Epithelial cell of prostate (primary cell): ENCODE measurements around the gene MYL3.

Experiments used
- DNase-seq: peaks from one replicate; pipeline ENCODE4 v3.0.0-alpha.2; 2011; ENCODE audit warnings: low read depth, low spot score
- H3K27ac ChIP-seq: fragments of 450-650 bp; 2 replicates; pipeline ENCODE4 v1.5.1; 2017; ENCODE audit warnings: mild to moderate bottlenecking

Gene MYL3

GRCh38 chr3:46866720-46867549 is 3.7 kb upstream of the MYL3 start:
- no peak for DNase-seq
- no peak overlapping the region for H3K27ac ChIP-seq

DNA sequence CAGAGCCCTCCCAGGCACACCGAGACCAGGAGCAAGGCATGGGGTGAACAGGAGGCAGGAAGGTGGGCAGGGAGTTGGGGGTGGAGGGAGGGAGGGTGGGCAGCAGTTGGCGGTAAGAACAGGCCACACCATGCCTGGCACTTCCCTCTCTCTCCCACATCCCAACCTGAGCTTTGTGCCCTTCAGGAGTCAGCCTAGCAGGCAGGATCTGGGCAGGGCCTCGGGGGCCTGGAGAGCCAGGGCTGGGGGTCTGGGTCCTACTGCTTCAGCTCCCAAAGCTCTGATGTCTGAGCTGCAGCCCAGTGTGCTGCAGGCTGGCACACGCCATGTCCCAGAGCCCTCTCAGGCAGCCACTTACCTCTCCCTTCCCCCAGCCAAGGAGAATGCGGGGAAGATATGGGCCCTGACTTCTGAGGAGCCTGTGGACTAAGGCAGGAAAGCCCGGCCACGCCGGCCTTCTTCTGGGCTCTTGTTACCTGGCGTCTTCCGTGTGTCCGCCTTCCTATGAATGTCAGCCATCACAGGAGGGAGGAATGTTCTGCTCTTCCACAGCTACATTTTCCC is 2.9 kb upstream of the MYL3 start:
- H3K27ac ChIP-seq = no peak overlapping the region
- no peak for DNase-seq

GRCh38 chr3:46865546-46865945 is 2.3 kb upstream of the MYL3 start:
- no peak overlapping the region for H3K27ac ChIP-seq
- no peak for DNase-seq

GRCh38 chr3:46865031-46865507 is 1.8 kb upstream of the MYL3 start:
- H3K27ac ChIP-seq = no peak overlapping the region
- DNase-seq = no peak

GRCh38 chr3:46864061-46864881 is 1.0 kb upstream of the MYL3 start:
- no peak for DNase-seq
- H3K27ac ChIP-seq = no peak overlapping the region

DNA sequence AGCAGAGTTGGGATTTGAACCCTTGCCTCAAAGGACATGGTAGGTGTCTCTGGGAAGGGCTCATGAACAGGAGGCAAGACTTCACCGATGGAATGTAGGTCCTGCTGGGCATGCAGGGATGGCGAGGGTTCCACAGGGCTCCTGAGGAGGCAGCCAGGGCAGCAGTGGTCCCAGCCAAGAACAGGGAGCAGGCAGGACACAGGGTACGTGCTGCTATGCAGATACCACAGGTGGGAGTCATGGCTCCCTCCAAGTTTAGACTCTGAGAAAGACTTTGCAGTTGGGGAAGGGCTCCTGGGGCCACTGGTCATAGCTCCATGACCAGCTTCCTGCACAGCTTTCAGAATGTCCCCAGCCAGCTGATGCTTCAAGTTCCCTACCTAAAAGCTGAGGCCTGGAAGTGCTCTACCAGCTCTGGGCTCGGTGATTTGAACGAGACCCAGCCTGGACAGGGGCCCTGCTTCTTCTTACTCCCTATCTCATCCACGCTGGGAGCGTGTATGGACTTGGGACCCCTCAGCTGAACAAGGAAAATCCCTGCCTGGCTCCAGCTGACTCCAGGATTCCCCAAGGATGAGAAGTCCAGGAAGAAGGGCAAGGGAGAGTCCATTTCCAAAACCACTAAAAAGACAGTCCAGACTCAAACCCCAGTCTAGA is 747 bp downstream of the MYL3 start:
- no peak for DNase-seq
- H3K27ac ChIP-seq = no peak overlapping the region

GRCh38 chr3:46861605-46862368 is 1.5 kb downstream of the MYL3 start:
- no peak overlapping the region for H3K27ac ChIP-seq
- DNase-seq = no peak

DNA sequence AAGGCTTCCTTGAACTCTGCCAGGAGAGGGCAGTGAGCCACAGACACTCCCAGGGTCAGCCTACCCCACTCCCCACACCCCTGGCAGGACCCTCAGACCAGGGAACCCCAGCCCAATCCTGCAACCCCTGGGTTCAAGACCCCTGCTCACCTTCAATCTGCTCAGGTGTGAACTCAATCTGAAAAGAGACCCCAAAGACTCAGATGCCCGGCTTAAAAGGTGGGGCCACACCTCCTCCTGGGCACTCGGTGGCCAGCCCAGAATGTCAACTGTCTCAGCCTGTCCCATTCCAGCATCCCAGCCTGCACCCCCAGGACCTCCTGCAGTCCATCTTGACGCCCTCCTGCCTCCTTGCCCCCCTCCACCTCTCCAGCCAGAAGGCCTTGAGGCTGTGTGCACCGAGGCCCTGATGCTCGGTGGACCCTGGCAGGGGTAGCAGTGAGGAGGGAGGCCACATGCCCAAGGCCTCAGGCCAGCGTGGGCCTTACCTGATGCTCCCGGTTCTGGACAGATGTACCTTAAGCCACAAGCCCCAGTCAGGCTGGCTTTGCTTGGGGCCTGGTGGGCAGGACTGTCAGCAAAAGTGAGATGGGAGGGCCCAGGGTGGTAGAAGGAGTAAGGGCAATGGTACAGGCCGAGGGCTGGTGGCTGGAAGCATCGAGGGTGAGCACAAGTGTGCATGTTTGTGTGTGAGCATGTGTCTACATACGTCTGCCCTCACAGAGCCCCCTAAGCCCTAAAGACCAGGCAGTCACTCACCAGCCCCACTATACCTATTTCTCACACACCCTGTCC is 2.2 kb downstream of the MYL3 start:
- no peak overlapping the region for H3K27ac ChIP-seq
- DNase-seq = no peak

GRCh38 chr3:46860017-46860809 is 3.0 kb downstream of the MYL3 start:
- no peak overlapping the region for H3K27ac ChIP-seq
- DNase-seq = no peak

- no peak overlapping the region for H3K27ac ChIP-seq
- no peak for DNase-seq
Measured at GRCh38 chr3:46859001-46859710, 4.1 kb downstream of the MYL3 start.

DNA sequence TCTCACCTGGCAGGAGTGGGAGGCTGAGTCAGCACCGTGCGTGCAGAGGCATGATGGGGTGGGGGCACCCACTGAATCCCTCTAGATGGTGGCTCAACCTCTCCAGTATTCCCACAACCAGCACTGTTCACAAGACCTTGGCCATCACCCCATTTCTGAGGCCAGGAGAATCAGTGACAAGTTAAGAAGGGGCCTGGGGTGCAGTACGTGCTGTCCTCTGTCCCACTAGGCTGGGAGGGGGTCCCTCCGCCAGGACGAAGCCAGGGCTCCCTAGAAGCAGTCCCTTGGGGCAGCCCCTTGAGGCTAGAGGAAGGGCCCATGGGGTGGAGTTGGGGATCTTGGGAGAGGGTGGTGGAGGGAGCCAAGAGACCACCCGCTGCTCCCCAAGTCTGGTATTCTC is 4.8 kb downstream of the MYL3 start:
- no peak overlapping the region for H3K27ac ChIP-seq
- DNase-seq = no peak

GRCh38 chr3:46857485-46858341 is 5.5 kb downstream of the MYL3 start:
- no peak overlapping the region for H3K27ac ChIP-seq
- DNase-seq = no peak

- no peak for DNase-seq
- H3K27ac ChIP-seq = no peak overlapping the region
Measured at GRCh38 chr3:46856576-46857471, 6.4 kb downstream of the MYL3 start.

DNA sequence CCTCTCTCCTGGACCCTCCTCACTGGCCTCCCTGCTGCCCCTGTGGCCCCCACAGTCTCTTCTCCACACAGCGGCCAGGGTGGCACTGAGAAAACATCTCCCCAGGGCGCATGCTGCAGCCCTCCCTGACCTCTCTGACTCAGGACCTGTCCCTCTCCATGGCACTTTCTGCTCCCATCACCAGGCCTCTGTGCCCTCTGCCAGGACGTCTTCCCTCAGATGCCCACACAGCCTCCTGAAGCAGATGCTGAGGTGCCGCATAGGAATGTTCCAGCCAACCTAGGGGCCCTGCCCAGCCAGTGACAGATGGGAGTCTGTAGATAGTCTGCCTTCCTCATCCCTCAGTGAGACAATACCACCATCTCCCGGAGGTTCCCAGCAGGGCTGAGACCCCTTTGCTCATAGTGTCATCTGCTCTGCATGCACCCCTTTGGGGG is 8.7 kb downstream of the MYL3 start:
- H3K27ac ChIP-seq = no peak overlapping the region
- no peak for DNase-seq
